Activated effector memory CD4-positive, alpha-beta T cell treated with anti-CD3 and anti-CD28 coated beads, Interleukin-2, amount 50 U/mL, for 16 hours (primary cell): Measurements from ENCODE around the gene AFG3L2.
"Not testable (repeated sequence)": the region's sequence is repeated elsewhere in the genome, so short reads cannot be mapped to it uniquely, and the experiment has no call there.

Experiments
- DNase-seq: peaks from one replicate; pipeline ENCODE4 v3.0.0-alpha.2; 2020

AFG3L2 gene

DNA sequence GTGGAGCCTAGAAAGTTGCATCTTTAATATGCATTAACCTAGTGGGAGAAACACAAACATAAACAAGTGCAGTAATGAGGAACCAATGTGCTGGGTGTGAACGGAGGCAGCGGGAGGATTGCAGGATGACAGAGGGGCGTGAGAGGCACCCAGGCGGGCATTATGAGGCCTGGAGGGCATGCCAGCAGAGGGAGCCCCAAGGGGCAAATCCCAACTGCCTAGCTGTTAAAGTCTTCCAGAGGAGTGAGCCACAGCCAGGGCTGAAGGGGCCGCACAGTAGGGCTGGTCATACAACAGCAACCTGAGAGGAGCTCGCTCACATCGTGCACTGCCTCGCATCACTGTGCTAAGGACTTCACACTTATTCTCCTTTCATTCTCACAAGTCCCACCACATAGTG, 17.4 kb upstream of the AFG3L2 start:
- no peak for DNase-seq

DNA sequence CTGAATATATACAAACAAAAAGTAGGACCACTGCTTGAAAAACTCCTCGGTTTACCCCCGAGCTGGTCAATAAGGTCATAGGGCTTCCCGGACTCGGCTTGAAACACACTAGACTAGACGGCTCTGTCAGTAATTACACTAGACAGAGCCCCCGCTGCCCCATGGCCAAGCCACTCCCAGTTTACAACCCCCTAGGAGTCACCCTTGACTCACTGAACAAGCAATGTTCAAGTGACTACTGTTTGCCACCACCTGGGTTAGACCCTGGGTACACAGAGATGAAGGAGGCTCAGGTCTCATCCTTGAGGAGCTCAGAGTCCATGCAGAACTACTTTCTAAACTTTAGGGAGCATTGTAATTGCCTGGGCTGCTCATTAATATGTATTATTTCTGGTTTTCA, 17.0 kb upstream of the AFG3L2 start:
- DNase-seq: no peak

DNA sequence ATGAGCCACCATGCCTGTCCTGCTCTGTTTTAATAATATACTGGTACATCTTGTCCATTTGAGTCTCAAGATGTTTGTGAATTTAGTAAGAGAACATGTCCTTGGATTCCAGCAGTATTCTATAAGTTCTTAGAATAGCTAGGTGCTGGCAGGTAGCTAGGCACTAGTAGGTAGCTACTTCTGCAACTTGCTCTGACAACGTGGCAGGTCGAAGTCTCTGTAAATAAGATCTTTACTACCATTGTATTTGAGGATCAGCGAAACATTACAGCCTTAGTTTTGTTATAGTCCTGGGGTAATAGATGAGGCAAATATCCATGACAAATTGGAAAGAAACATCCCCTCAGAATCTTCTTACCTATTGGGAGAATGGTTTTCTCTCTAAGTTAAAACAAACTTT, 16.5 kb upstream of the AFG3L2 start:
- DNase-seq: no peak

DNA sequence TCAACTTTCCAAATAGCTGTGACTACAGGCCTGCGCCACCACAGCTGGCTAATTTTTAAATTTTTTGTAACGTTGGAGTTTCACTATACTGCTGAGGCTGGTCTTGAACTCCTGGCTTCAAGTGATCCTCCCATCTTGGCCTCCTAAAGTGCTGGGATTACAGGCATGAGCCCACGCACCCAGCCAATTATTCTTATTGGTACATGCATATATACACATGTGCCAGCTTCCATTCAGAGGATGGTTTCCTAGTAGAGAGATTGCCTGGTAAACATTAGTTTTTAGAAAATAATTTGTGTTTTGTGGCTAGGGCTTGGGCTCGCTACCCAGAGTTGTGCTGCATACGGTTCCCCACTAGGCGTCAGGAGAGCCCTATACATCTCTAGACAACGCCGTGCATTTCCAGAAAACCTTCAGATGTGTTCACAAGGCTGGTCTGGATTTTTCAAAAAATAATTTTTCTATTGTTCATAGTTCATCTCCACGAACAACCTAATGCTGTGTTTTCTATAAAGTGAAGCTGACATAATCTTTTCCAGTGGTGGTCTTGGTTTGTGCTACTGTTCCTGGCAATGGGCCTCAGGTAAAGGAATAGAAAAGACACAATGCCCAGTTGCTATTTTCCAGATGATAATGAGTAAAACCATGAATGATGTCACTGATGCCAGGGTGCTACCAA, 14.6 kb upstream of the AFG3L2 start:
- peak; percentile 76 for DNase-seq

DNA sequence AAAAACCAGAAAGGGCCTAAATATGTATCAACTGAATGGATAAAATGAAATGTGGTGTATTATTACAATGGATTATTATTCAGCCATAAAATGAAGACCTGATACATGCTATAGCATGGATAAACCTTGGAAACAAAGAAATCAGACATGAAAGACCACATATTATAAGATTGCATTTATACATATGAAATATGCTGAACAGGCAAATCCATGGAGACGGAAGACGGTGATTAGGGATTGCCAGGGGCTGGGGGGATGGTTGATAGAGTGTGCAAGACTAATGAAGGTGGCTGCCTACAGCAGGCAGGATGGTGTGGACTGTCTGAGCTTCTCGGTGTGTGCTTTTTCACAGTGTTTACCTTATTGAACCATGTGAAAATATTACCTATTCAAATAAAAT, 11.4 kb upstream of the AFG3L2 start:
- DNase-seq: no peak

DNA sequence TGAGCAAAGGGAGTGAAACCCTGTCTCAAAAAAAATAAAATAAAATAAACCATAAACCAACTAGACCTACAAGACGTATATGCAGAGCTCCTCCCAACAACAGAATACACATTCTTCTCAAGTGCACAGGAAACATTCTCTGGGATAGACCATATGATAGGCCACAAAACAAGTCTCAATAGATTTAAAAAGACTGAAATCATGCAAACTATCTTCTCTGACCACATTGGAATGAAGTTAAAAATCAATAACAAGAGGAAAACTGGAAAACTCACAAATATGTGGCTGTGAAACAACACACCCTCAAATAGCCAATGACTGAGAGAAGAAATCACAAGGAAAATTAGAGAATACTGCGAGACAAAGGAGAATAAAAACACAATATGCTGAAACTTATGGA, 7.2 kb upstream of the AFG3L2 start:
- no peak for DNase-seq

DNA sequence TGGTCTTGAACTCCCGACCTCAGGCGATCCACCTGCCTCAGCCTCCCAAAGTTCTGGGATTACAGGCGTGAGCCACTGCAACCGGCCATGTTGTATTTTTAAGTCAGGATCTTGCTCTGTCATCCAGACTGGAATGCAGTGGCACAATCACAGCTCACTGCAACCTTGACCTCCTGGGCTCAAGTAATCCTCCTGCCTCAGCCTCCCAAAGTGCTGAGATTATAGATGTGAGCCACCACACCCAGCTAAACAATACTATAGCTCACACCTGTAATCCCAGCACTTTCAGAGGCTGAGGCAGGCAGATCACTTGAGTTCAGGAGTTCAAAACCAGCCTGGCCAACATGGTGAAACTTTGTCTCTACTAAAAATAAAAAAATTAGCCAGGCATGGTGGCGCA, 6.7 kb upstream of the AFG3L2 start:
- DNase-seq: not testable (repeated sequence)

DNA sequence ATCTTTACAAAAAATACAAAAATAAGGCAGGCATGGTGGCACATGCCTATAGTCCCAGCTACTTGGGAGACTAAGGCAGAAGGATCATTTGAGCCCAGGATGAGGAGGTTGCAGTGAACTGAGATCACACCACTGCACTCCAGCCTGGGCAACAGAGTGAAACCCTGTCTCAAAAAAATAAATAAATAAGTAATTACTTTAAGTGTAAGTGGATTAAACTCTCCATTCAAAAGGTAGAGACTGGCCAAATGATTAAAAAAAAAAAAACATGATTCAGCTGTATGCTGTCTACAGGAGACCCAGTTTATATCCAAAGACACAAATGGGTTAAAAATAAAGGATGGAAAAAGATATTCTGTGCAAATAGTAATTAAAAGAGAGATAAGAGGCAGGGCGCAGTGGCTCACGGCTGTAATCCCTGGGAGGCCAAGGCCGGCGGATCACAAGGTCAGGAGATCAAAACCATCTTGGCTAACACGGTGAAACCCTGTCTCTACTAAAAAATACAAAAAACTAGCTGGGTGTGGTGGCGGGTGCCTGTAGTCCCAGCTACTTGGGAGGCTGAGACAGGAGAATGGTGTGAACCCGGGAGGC, 5.3 kb upstream of the AFG3L2 start:
- not testable (repeated sequence) for DNase-seq

DNA sequence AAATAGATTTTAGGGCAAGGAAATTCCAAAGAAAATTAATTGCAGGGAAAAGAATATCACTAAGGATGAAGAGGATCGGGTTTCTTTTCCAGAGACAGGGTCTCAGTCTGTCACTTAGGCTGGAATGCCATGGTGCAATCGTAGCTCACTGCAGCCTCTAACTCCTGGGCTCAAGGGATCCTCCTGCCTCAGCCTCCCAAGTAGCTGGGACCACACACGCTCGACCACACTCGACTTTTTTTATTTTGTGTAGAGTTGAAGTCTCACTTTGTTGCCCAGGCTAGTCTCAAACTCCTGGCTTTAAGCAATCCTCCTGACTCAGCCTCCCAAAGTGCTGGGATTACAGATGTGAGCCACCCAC, 1.2 kb upstream of the AFG3L2 start:
- not testable (repeated sequence) for DNase-seq

DNA sequence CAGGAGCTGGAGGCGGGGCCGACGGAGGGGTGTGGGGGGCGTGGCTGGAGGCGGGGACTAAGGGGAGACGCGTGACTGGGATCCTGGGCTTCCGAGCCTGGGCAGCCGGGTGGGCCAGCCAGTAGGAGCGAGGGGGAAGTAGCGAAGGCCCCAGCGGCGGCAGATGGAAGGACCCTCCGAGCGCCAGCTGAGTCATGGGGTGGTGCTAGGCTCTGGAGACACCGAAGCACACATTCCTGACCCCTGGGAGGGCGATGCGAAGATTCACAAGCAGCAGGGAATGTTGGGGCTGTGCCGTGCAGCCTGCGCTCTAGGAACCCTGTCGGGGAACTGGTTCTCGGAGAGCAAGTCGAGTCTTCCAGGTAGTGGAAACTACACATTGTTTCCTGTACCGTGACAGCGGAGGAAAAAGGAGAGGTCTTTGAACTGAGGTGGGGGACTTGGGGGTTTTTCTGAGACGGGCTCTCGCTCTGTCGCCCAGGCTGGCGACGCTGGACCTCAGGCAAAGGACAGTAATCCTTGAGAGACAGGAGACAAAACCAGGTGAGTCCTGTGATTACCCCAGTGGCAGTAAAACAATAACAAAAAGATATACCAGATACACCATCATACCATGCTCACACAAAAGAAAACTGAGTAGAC, 650 bp upstream of the AFG3L2 start:
- DNase-seq: no peak

DNA sequence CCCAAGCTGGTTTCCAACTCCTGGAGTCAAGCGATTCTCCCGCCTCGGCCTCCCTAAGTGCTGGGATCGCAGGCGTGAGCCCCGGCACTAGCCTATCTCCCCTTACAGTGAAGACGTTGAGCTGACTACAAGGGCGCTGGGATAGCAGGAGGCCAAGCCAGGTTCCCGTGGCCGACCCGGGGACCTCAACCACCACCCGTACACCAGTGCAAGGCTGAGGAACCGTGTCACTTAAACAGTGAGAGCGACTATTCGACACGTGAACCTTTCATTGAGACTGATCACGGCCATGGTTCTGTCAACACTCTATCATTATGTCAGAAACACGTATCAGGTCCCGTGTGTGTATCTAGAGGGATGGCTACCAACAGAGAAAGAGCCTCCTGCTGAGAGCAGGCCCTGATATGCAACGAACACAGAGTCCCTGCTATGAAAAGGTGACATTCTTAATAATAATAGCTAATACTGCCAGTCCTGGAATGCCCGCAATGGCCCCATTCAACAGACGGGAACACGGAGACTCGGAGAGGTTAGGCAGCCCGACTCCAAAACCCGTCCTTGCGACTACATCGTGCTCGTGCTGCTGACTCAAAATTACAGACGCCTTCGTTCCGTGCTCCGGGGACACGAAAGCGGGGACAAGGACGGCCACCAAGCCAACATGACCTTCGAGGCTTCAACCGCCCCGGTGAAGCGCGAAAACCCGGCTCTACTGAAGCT, 833 bp downstream of the AFG3L2 start:
- DNase-seq: no peak

DNA sequence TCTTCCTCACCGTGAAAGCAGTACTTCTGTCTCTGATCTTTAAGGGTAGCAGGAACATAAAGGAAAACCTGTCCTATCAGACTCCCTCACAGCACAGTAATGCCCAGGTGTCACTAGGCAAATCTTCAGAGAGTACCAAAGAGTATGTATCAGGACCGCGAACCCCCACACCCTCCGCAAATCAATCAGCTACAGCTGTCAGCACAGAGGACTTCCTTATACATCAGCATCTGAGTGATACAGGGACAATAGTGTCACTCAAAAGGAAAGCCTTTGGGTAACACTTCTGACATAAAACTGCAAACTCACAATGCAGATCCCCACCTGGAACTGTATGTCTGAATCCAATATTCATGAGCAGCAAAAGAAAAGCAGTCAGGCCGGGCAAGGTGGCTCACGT, 2.6 kb downstream of the AFG3L2 start:
- DNase-seq: no peak

DNA sequence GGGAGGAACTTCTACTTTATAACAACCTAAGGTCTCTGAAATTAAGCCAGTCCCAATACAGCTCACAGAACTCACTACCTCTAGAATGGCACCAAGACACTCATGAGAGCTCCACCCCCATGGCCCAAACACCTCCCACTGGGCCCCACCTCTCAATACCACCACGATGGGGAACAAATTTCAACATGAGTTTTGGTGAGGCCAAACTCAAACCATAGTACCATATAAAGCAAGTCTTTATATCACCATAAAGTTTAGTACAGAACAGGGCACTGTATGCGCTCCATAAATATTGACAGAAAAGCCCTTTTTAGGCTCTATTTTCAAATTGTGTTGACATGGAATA, 3.3 kb downstream of the AFG3L2 start:
- no peak for DNase-seq

DNA sequence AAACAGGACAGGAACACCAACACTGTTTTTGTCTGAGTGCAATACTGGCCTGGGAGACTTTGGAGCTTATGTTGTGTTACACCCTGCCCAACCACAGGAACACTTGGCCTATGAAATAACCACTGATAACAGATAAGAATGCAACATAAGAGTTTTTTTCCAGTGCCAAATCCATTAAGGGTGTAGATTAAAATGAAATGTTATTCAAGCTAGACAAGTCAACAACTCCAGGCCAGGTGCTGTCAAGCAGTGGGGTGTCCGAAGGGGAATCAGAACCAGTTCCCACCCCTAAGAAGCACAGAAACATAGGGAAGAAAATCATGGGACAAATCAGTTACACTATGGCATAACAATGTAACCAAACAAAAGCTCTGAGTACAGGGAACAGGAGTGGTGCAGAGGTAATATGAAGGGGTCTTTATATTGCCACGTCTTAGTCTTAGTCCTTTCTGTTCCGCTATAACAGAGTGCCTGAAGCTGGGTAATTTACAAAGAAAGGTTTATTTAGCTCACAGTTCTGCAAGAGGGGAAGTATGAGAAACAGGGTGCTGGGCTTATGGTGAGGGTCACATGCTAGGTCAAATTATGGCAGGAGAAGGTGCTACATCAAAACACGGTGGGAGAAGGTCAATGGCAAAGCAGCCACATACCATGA, 3.8 kb downstream of the AFG3L2 start:
- DNase-seq: no peak

DNA sequence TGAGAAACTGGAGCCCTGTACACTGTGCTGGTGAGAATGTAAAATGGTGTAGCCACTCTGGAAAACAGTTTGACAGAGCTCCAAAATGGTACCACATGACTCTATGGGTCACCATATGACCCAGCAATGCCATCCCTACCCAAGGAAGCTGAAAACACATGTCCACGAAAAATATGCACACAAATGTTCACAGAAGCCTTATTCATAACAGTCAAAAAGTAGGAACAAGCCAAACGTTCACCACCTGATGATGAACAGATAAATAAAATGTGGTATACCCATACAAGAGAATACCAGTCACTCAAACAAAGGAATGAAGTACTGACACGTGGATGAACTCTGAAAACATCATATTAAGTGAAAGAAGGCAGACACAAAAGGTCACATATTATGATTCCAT, 4.6 kb downstream of the AFG3L2 start:
- DNase-seq: no peak

DNA sequence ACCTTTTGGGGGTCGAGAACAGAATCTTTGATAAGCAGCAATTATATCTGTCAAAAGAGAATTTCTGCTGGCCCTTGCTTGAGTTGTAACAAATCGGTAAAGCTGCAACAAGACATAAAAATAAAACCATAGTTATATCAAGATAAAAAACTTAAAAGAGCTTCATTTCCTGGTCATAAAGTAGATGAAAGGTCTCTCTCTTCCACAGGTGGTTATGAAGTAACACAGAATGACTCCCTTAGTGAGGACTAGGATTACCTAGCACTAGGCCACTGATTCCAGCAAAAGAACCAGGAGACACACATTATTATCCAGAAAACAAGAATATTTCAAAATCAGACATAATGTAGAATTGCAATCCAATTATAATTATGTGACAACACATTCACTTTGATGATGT, 5.4 kb downstream of the AFG3L2 start:
- no peak for DNase-seq

DNA sequence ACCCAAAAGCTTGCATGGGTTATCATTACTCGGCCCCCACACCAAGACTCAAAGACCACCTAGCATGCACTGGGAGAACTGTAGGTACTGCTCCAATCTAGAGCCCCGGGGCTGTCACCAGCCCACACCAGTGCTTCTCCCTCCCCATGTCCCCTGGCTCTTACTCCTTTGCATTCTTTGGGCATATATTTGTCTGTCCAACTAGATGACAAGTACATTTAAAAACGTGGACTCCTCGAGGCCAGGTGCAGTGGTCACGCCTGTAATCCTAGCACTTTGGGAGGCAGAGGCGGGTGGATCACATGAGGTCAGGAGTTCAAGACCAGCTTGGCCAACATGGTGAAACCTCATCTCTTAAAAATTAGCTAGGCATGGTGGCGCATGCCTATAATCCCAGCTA, 7.8 kb downstream of the AFG3L2 start:
- no peak for DNase-seq

DNA sequence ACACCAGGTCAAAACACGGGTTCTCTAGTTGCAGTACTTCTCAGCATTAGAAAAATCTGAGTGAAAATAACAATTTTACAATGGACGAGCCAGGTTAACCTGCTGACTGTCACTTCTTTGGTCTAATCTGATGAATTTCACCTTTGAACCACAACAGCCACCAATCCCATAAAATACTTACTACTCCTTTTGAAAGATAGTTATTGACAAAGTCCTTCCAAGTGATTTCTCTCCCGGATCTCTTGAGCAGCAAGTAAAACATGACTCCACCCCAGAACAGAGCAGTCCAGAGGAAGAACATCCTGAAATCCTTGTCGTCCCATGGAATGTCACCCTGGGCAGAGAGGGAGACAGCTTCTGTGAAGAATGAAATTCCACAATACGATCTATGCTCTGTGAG, 10.2 kb downstream of the AFG3L2 start:
- DNase-seq: no peak

DNA sequence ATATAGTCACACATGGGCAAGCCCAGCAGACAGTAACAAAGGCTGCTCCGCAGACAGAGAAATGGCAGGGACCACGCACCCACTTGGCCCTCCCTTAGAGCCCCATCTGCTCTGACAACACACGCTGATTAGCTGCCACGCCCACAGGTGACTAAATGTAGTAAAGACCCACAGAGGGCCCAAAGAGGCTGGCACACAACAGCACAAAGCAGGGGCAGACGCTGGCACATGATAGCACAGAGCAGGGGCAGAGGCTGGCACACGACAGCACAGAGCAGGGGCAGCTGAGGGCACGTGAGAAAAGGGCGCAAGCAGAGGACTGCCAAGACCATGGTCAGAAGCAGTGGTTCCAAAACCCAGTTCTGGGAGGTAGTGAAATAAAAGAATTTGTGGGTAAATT, 10.6 kb downstream of the AFG3L2 start:
- DNase-seq: no peak

DNA sequence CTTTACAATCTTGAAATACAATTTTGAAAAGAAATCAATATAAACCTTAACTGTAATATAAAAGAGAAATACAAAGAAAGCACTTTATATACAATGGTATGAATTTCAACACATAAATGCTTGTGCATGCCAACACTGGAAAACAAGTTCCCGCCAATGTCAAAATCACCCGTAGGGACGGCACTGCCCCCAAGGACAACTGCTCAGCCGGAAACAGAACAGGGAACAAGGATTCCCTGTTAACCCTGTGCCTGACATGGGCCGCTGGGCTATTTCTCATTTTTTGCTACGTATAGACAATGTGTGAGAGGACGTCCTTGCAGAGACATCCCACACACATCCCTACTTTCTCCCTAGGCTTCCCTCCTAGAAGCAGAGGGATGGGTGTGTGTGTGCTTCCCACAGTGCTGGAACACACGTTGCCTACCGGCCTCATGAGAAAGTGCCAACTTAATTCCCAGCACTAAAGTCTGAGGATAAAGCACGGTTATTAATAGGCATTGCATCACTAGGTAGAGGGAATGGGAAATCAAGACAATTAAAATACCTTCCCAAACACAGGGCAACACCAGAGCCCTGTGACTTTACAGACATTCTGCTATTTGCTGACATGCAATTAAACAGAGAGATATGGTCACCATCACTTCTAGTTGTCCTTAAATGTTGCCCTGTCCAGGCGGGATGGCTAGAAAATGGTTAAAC, 14.4 kb downstream of the AFG3L2 start:
- DNase-seq: no peak

DNA sequence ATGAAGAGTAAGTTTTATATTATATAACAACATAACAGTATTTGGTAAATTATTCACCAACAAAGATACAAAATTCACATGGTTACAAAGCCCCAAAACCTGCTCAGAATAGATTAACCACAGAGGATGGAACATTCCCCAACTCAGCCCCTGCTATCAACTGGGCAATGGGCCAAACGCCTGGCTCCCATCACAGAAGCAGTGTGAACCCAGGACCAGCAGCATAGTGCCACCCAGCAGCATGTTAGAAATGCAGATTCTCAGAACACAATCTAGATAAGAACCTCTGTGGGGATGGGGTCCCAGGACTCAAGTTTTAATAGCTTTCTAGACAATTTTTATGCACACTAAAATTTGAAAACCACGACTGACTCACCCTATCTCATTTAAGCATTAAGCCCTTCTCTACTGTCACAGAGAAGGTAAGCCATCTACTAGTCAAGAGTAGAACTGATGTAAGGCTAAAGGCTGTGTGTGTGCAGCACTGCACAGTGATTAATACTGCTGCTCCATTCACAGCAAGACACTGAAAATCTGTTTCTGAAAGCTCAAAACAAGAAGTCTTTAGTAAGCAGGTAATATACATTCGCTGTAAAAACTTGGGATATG, 15.2 kb downstream of the AFG3L2 start:
- DNase-seq: no peak

DNA sequence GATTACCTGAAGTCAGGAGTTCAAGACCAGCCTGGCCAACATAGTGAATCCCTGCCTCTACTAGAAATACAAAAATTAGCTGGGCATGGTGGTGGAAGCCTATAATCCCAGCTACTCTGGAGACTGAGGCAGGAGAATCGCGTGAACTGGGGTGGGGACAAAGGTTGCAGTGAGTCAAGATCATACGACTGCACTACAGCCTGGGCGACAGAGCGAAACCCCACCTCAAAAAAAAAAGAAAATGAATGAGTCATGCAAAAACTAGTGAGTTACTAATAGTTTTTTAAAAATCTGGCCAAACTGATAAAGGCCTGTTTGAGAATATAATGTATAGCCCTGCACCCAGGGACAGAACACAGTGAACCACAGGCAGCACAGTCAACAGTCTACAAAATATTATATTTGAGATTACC, 17.5 kb downstream of the AFG3L2 start:
- DNase-seq: no peak

DNA sequence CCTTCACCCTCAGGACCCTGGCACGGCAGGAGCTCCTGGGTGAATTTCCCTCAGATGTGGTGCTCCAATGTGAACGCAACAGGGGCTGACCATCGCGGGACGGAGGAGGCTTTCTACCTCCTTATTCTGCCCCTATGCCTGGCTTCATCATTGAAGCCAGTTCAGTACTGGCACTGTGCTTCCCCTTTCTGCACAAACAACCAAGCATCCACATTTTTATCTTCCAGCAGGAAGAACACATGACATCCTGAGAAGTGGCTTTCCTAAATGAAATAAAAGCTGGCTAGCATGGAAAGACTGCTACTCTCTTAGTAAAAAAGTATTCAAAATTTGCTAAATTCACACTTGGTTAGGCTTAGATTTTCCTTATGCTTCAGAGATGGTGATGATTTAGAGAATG, 24.8 kb downstream of the AFG3L2 start:
- DNase-seq: no peak
